EH (cell line): ENCODE data around the gene NARS2.
"Not testable (repeated sequence)": the region's sequence is repeated elsewhere in the genome, so short reads cannot be mapped to it uniquely, and the experiment has no call there.

ENCODE experiments used
- DNase-seq: peaks from one replicate; pipeline ENCODE4 v3.0.0-alpha.2; 2015; ENCODE audit warnings: low read depth

NARS2 gene

GRCh38 chr11:78542007-78542406 is 32.7 kb downstream of the NARS2 start:
- peak; percentile 45 for DNase-seq

DNA sequence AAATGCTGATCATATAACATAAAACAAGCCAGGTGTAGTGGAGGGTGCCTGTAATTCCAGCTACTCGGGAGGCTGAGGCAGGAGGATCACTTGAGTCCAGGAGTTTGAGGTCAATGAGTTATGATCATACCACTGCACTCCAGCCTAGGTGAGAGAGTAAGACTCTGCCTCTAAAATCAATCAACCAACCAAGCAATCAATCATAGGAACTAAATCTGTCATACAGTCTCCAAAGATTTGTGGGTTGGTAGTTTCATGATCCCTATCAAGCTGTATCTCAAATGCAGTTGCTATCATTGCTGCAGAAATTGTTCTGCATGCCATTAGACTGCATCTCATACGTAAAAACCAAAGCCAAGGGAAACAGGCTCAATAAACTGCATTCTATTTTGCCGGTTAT is 33.1 kb downstream of the NARS2 start:
- no peak for DNase-seq

DNA sequence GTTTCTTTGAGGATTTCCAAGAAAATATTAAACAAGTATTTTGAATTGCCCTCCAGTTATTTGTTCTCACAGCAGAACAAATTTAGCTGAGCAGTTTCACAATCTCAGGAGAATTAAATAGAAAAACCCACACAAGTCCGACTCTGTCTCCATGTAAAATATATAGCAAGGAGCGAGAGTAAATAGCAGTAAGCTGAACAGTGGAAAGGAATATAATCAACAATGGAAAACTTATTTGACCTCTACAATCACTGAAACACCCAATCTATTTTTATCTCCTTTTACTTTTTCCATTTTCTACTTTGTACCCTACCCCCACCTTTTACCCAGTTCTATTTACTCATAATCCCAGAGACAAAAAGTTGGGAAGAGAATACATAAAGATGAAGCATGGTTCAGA is 34.4 kb downstream of the NARS2 start:
- DNase-seq: no peak

- DNase-seq: no peak
These were observed 35.2 kb downstream of the NARS2 start for GRCh38 chr11:78539506-78539905.

GRCh38 chr11:78536933-78537332 is 37.7 kb downstream of the NARS2 start:
- no peak for DNase-seq

DNA sequence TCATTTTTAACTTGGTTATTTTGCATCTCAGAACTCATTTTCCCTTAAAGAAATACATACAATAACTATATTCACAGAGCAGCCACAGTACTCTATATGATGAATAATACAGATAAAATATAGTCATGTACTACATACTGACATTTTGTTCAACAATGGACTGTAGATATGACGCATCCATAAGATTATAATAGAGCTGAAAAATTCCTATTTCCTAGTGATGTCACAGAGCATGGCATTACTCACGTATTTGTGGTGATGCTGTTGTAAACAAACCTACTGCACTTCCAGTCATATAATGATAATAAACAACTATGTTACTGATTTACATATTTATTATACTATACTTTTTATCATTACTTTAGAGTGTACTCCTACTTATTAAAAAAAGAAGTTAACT is 38.7 kb downstream of the NARS2 start:
- no peak for DNase-seq

DNA sequence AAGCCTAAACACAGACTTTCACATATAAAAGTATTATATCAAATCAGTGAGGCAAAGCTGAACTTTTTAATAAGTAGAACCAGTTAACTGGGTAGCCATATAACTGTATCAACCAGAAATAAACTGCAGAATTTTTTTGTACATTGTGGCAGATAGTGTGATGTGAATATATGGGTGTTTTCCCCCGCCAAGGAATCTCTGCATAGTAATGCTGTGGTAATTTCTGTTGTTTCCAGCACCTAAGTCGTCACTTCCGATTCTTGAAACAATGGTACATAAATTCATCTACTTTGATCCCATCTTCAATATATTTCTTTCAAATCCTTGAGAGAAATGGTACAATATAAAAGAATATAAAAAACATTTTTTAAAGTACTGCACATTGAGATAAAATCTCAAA is 39.6 kb downstream of the NARS2 start:
- DNase-seq: no peak

DNA sequence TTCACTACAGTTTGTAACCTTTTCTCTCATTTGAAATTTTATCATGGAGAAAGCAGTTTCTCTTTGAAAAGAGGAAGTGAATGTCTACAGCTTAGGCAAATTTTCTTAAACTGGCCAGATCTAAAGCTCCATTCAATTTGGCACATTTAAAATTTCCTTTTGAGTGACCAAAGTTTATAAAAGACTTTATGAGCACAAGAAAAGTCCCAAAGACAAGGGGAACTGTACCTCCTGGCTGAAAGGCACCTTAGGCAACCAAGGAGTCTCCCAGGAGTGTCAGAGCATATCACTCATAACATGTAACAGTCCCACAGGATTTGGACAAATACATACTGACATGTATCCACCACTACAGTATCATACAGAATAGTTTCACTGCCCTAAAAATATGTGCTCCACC is 41.3 kb downstream of the NARS2 start:
- no peak for DNase-seq

DNA sequence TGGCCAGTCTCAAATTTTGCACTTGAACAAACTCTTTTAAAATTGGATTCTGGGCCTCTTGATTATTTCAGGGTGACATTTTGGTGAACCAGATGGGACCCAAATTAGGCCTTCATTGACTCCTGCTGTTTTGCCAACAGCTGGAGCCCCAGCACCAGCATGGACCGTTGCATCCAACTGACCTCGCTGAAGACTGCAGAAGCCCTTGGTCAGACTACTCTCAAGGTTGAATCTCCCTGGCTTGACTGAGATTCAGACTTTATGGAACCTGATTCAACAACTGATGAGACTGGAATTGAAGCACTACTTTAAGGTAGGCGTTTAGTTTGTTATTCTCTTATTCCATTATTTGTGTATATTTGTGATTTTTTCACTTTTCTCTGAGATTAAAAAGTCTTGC is 41.7 kb downstream of the NARS2 start:
- DNase-seq: no peak

DNA sequence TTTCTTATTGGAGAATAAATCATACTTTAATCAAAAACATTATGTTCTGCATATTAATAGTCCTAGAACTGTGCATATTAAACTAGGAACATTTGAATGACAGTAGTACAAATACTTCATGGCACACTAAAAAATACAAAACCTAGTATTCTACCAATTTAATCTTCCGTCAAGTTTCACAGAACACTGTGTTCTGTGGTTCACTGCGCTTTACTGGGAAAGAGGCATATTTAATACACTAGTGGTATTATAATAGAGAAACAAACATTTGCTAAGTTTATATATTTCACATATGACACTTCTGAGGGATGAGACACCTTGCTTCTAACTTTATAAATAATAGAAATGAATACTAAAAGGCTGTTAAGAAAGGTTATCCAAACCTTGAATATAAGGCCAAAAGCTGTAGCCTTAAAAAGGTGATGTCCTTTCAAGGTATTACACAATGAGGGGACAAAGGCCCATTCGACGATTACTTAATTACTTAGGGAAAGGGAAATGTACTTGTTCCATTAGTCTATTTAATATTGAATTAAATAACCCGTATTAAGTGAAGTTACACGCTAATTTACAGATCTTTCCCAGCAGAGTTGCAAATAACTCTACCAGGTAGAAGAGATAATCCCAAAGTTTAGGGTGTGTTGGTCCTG is 48.0 kb downstream of the NARS2 start:
- DNase-seq: no peak

DNA sequence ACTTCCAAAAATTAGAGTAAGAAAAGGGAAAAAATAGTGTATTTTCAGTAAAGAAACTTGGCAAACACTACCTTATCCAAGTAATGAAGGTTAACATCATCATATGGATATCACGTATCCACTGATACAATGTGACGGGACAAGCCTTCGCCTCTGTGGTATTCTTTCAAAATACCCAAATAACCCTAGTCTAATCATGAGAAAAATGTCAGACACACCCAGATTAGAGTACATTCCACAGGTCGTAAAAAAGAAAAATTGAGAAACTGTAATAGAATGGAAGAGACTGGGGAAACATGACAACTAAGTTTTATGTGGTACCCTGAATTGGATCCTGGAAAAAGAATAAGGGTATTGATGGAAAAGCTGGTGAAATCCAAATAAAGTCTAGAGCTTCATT is 48.9 kb downstream of the NARS2 start:
- no peak for DNase-seq

DNA sequence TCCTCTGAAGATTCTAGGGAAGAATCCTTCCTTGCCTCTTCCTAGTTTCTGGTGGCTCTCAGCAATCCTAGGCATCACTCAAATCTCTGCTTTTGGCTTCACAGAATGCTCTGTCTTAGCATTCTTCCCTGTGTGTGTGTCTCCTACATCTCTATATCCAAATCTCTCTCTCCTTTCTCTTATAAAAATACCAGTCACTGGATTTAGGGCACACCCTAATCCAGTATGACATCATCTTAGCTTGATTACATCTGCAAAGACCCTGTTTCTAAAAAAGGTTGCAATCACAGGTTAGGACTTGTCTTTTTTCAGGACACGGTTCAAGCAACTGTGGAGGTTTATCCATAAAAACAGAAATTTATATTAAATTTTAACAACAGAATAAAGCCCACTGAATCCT is 54.4 kb downstream of the NARS2 start:
- DNase-seq: no peak

DNA sequence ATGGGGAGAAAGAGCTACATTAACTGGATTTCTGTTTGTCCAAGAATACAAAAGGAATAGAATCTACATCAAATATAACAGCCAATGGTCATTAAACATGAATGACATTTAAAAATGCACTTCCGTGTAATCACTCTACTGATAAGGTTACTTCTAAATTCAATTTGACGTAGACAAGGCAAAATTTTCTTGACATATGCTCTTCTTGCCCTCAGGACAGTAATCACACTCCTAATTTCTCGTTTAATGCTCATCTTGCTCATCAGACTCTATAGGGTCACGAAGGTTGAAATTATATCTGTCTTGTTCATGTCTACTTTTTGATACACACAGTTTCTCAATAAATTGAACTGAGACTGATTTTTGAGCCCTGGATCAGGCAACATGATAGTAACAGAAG is 58.4 kb downstream of the NARS2 start:
- no peak for DNase-seq

DNA sequence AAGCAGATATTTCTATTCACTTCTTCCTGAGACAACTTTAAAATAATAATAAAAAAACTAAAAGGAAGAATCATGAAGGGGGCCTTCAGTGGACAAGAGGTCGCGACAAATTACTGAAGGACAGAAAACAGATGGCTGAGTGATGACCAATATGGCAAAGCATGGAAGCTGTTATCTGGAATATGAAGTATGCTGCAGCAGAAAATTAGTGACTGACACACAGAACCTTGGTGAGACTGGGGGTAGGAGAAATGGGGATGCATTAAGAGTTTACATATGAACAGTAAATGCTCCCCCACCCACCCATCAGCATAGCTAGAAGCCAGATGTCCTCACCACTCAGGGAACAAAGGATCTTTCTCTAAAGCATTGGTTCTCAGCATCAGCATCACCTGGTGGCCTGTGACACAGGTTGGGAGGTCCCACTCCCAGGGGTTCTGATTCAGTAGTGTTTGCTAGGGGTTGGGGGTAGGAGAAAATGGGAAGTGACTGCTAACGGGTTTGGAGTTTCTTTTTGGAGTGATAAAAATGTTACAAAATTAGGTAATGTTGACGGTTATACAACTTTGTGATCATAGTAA is 59.7 kb downstream of the NARS2 start:
- no peak for DNase-seq

DNA sequence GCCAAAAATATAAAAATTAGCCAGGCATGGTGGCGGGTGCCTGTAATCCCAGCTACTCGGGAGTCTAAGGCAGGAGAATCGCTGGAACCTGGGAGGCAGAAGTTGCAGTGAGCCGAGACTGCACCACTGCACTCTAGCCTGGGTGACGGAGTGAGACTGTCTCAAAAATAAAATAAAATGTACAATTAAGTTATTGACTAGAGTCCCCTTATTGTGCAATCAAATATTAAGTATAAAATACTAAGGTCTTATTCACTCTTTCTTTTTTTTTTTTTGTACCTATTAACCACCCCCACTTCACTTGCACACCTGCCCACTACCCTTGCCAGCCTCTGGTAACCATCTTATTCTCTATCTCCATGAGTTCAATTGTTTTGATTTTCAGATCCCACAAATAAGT is 61.6 kb downstream of the NARS2 start:
- DNase-seq: not testable (repeated sequence)

DNA sequence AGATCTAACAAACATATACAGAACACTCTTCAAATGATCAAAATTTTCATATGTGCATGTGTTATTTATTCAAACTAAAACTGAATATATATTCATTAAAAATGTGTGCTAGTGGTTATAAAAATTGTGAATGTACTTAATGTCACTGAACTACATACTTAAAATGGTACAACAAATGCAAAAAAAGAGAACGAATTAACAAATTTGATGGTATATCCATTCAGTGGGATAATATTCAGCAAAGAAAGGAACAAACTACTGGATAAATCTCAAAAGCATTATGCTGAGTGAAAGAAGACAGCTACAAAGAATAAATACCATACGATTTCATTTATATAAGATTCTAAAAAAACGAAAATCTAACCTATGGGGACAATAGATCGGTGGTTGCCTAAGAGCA is 64.1 kb downstream of the NARS2 start:
- no peak for DNase-seq

- DNase-seq: no peak
These were observed 64.6 kb downstream of the NARS2 start for GRCh38 chr11:78510025-78510596.

DNA sequence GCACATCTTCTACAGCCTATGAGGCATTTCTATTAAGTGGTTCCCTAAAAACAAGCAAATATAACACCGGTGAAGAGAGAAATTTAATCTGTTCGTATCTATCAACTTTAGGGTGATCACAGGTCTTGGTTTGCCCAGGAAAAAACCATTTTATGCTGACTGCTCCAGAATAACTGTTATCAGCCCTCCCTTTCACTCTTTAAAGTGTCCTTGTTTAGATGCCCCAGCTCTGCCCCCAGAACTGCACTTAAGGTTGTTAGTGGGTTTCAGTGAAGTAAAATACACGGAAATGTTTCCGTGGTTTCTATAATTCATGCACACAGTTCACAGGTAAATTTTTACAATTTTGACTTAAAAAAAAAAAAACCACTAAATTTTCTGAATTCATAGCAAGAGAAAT is 70.0 kb downstream of the NARS2 start:
- no peak for DNase-seq

GRCh38 chr11:78504181-78504580 is 70.5 kb downstream of the NARS2 start:
- no peak for DNase-seq

GRCh38 chr11:78499971-78500370 is 74.7 kb downstream of the NARS2 start:
- DNase-seq: peak; percentile 12

DNA sequence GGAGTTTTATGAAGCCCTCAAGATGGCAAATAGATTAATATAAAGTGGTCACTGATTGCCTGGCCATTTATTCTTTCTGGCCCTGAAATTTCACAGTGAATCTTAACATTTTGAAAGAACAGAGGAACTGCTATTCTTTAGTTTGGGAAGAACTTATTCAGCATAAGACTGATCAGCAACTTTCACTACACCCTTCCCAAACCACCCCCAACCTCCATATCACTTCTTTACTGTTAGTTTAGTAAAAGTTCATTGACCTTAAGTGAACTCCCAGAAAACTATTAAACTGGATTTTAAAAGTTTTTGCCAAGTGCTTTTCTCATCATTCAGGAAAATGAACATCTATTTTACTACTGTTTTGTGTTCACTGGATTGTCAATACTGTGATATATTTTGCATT is 77.4 kb downstream of the NARS2 start:
- no peak for DNase-seq

- DNase-seq: no peak
These were observed 81.2 kb downstream of the NARS2 start for GRCh38 chr11:78493413-78493975.

DNA sequence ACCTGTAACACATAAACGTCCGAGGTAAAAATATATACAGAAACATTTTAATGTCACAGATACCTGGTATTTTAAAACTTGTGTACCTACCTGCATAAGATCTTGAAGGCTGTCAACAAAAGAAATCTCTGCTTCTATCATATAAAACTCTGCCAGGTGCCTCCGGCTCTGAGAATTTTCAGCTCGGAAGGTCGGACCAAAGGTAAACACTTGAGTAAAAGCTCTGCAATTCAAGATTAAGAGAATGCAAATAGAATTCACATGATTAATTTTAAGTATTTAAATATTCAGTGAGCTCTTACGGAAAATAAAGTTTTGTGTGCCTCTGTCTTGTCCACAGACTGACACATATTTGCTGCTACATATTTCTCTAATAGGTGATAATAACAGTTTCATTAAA is 81.7 kb downstream of the NARS2 start:
- DNase-seq: no peak

DNA sequence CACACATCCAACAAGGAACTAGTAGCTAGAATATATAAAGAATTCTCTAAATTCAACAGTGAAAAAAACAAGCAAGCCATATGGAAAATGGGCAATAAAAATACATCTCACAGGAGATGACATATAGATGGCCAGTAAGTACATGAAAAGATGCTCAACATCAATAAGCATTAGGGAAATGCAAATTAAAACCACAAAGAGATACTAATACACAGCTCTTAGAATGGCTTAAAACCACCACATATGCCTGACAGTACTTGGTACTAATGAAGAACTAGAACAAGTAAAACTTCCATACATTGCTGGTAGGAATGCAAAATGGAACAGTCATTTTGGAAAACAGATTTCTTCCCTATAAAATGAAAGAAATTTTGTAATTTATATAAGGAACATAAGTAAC is 85.5 kb downstream of the NARS2 start:
- no peak for DNase-seq
